DMS 273 treated with DMSO at 0.1 percent for 48 hours (cell line): ENCODE results near the gene EDRF1.

Source experiments
- DNase-seq: peaks from one replicate; lab custom pipeline; 2025; lab: John Stamatoyannopoulos, UW

EDRF1 gene

GRCh38 chr10:125788156-125789034 is 68.9 kb downstream of the EDRF1 start:
- no peak for DNase-seq

GRCh38 chr10:125792342-125793300 is 73.1 kb downstream of the EDRF1 start:
- no peak for DNase-seq

DNA sequence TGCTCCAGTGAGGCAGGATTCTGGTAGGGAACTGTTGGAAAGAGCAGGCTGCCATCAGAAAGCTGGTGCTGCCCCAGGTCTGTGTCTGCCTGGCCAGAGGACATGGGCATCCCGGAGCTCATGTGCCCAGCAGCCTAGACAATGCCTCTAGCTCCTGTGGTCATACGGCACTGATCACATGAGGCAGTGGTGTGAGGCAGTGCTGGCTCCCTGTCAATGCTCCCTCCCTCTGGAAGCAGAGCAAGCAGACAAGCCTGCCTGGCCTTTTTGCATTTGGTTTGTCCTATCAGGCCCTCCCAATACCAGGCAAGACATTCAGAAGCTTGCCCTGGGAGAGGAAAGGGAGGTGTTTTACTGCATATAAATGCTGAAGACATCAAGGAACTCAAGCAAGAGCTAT is 75.6 kb downstream of the EDRF1 start:
- no peak for DNase-seq

DNA sequence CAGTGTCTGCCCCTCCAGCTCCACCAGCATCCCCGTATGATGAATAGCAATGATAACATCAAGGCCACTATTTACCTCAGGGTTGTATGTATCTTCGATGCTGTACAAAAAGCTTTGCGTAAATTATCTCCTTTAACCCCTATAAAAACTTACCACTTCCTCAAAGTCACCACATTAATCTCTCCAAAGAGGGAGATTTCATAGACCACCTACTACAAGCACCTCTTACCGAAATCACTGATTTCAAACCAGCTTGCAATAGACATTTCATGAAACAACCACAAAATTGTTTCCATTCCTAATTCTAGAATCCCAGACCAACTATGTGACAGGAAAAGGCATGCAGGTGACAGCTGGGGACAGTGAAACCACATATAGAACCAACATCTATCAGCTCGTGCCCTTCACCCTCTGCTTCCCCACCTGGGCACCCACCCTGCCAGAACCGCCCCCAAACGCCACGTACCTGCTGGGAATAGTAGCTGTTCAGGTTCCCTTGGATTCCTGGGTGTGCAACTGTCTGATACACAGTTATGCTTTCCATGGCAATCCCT is 76.2 kb downstream of the EDRF1 start:
- DNase-seq = no peak

GRCh38 chr10:125797424-125797823 is 77.9 kb downstream of the EDRF1 start:
- DNase-seq = no peak

- DNase-seq = no peak
Observed at GRCh38 chr10:125797994-125798662, 78.6 kb downstream of the EDRF1 start.

DNA sequence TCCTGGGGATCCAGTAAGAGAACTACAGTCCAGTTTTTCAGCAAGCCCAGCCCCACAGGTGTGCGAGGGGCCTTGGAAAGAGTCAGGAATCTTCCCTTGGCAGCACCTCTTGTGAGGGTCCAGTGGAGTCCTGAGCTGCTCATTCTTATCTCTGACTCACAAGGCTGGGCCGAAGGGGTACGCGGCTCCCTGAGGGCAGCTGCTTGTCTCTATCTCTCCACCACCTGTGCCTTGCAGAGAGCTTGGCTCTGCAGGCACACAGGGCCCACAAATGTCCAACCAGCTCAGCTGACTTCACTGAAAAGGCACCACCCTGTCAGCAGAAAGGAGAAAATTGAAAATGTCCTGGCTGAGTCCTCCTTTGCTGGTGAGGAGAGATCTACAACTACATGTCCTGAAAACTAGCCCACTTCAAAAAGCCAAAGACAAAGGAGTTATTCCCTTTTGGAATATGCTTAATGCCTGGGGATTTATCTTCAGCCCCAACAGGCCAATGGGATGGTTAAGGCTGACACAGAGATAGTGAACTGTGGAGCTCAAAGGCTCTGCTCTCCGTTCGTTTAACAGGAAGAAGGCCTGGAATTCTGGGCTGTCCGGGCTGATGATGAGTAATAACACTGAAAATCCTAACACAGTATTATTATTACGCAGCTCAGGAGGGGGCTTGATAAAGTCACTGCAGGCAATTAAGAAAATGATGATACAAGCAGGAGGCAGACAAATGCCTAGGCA is 80.1 kb downstream of the EDRF1 start:
- DNase-seq = no peak

DNA sequence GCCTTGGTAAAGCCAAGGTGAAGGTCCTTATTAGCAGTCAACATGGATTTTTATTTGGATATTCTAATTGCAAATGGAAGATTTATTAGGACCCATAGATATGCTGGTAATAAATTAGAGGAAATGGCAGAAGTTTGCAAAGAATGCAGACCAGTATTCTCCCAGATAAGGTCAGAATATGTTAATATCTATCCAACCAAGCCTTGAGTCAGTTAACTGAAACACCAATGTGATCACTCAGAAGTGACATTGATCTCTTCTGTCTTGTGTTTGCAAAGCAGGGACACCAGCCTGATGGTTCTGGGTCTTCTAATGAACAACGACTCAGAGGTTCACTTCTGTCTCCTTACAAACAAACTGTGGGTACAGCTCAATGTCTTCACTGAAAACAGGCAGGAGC is 82.1 kb downstream of the EDRF1 start:
- no peak for DNase-seq

GRCh38 chr10:125802131-125802530 is 82.6 kb downstream of the EDRF1 start:
- no peak for DNase-seq

DNA sequence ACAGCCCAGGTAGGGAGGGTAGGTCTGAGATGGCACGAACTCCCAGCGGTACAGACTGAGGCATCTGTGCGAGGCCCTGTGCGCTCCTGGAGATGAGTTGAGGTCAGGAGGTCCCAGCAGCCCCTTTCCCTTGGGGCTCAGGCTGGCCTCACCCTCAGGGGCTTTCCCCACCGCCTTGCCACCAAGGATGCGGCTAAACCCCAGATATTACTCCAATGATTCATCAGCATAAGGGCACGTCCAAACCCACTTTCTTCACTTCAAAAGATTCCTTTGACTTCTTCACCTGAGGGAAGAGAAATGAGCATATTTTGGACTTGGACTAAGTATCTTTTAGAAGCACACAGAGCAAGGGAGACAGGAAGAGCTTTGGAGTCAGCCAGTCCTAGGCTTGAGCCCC is 83.2 kb downstream of the EDRF1 start:
- no peak for DNase-seq

DNA sequence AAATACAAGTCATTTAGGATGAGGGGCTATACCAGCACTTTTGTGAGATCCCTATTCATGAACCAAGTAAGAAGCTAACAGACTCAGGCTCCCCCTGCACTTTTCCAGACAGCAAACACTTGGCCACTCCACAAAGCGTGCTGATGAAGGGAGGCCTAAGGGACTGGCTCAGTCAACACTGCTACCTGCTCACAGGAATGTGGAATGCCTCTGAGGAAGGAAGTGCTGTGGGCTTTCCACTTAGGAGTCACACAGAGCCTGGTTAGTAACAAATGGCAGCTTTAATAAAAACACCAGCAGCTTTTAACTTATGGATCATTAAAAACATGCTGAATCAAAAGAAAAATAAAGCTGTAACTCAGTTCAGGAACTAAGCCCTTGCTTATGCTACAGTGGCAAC is 88.5 kb downstream of the EDRF1 start:
- DNase-seq = no peak

DNA sequence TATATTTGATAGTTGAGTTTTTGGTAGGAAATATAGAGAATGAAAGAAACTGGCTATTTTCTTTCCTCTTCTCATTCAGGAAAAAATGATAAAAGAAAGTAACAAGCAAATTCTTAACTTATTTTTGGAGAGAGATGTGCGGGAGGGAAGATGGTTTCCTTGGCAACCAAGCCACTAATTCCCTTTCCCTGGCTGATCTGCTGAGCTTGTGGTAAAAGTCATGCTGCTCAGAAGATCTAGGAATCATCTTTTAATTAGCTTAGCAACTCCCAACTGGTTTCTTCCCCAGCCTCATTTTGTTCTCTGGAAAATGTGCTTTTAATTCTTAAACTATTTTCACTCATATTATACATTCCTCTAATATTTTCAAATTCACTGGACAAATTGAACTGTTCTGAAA is 91.7 kb downstream of the EDRF1 start:
- DNase-seq = no peak

- no peak for DNase-seq
Observed at GRCh38 chr10:125812128-125812750, 92.7 kb downstream of the EDRF1 start.
